Mesenchymal stem cell (in vitro differentiated cells and primary cell): ENCODE measurements around the gene VPS9D1.

ENCODE experiments used
- DNase-seq: peaks from one replicate; pipeline ENCODE4 v3.0.0-alpha.2; 2013
- H2AFZ ChIP-seq: one replicate; pipeline ENCODE4 v1.6.1; 2013; ENCODE audit warnings: low read depth, mild to moderate bottlenecking, control low read depth, inconsistent platforms, low read length, moderate library complexity
- H2AK5ac ChIP-seq: 2 replicates; pipeline ENCODE4 v1.6.1; 2013; ENCODE audit warnings: low read length, moderate library complexity, mild to moderate bottlenecking, inconsistent platforms; ENCODE audit not compliant: severe bottlenecking
- H2BK120ac ChIP-seq: one replicate; pipeline ENCODE4 v1.6.1; 2013; ENCODE audit warnings: low read depth, mild to moderate bottlenecking, inconsistent platforms, low read length, moderate library complexity
- H2BK12ac ChIP-seq, 2 experiments: one replicate each; pipeline ENCODE4 v1.6.1; 2013; ENCODE audit warnings: inconsistent platforms in 2 of 2, low read length in 2 of 2, mild to moderate bottlenecking in 2 of 2, moderate library complexity in 2 of 2, control low read depth in 1 of 2
- H2BK15ac ChIP-seq: one replicate; pipeline ENCODE4 v1.6.1; 2013; ENCODE audit warnings: mild to moderate bottlenecking, low read depth, inconsistent platforms; ENCODE audit not compliant: poor library complexity, severe bottlenecking
- H2BK5ac ChIP-seq: 2 replicates; pipeline ENCODE4 v1.6.1; 2013; ENCODE audit warnings: low read depth, mild to moderate bottlenecking, low read length, control low read depth, inconsistent platforms; ENCODE audit not compliant: poor library complexity, severe bottlenecking
- H3K14ac ChIP-seq, 2 experiments: one replicate each; pipeline ENCODE4 v1.6.1; 2013; ENCODE audit warnings: inconsistent platforms in 2 of 2, low read length in 2 of 2, control low read depth in 1 of 2, mild to moderate bottlenecking in 1 of 2, moderate library complexity in 1 of 2
- H3K18ac ChIP-seq, 2 experiments: one replicate each; pipeline ENCODE4 v1.6.1; 2013; ENCODE audit warnings: inconsistent platforms in 2 of 2, low read length in 2 of 2, control low read depth in 1 of 2, low read depth in 1 of 2, mild to moderate bottlenecking in 1 of 2
- H3K23ac ChIP-seq, 2 experiments: one replicate each; pipeline ENCODE4 v1.6.1; 2013; ENCODE audit warnings: inconsistent platforms in 2 of 2, low read length in 2 of 2, mild to moderate bottlenecking in 2 of 2, moderate library complexity in 2 of 2, control low read depth in 1 of 2
- H3K27ac ChIP-seq: 2 replicates; pipeline ENCODE4 v1.5.1; 2013; ENCODE audit warnings: mild to moderate bottlenecking, moderate library complexity, low read length, control low read depth, inconsistent platforms; ENCODE audit not compliant: poor library complexity, severe bottlenecking
- H3K27me3 ChIP-seq, 2 experiments: 2 replicates each; pipeline versions ENCODE4 v1.6.1 to v1.7.0; 2013; ENCODE audit warnings: low read length in 2 of 2, mild to moderate bottlenecking in 2 of 2, moderate library complexity in 2 of 2, control low read depth in 1 of 2, inconsistent platforms in 1 of 2; ENCODE audit not compliant: control insufficient read depth in 1 of 2, insufficient read depth in 1 of 2
- H3K36me3 ChIP-seq, 2 experiments: 2 replicates each; pipeline versions ENCODE4 v1.6.1 to v1.7.0; 2013; ENCODE audit warnings: low read length in 2 of 2, control low read depth in 1 of 2, inconsistent platforms in 1 of 2, low read depth in 1 of 2, mild to moderate bottlenecking in 1 of 2; ENCODE audit not compliant: insufficient read depth in 2 of 2, control insufficient read depth in 1 of 2
- H3K4ac ChIP-seq, 2 experiments: one replicate each; pipeline ENCODE4 v1.6.1; 2013; ENCODE audit warnings: inconsistent platforms in 2 of 2, low read length in 2 of 2, mild to moderate bottlenecking in 2 of 2, moderate library complexity in 2 of 2, control low read depth in 1 of 2, low read depth in 1 of 2
- H3K4me1 ChIP-seq: 2 replicates; pipeline ENCODE4 v1.6.1; 2013; ENCODE audit warnings: low read depth, low read length, control low read depth; ENCODE audit not compliant: control insufficient read depth, insufficient read depth
- H3K4me2 ChIP-seq: 2 replicates; pipeline ENCODE4 v1.6.1; 2013; ENCODE audit warnings: low read length, mild to moderate bottlenecking, inconsistent platforms; ENCODE audit not compliant: poor library complexity, severe bottlenecking
- H3K4me3 ChIP-seq, 2 experiments: 2 replicates each; pipeline versions ENCODE4 v1.5.1 to v1.7.0; 2013; ENCODE audit warnings: low read length in 2 of 2, mild to moderate bottlenecking in 2 of 2, control low read depth in 1 of 2, low read depth in 1 of 2; ENCODE audit not compliant: insufficient read depth in 1 of 2
- H3K79me1 ChIP-seq: replicated peaks from 2 replicates; pipeline ENCODE4 v1.6.1; 2013; ENCODE audit warnings: mild to moderate bottlenecking, control low read depth, low read length, inconsistent platforms; ENCODE audit not compliant: poor library complexity, severe bottlenecking
- H3K9ac ChIP-seq: 2 replicates; pipeline ENCODE4 v1.7.0; 2013; ENCODE audit warnings: mild to moderate bottlenecking, low read length, moderate library complexity
- H3K9me3 ChIP-seq: 2 replicates; pipeline ENCODE4 v1.7.0; 2013; ENCODE audit warnings: mild to moderate bottlenecking, low read length; ENCODE audit not compliant: control insufficient read depth
- H4K8ac ChIP-seq: one replicate; pipeline ENCODE4 v1.6.1; 2013; ENCODE audit warnings: inconsistent platforms, mild to moderate bottlenecking, low read length, moderate library complexity
- H4K91ac ChIP-seq: one replicate; pipeline ENCODE4 v1.6.1; 2013; ENCODE audit warnings: mild to moderate bottlenecking, low read length, inconsistent platforms
- WGBS: methylation state at CpG from one replicate; pipeline ENCODE4 v1.1.7; 2013; ENCODE audit warnings: mixed read lengths; 5-methylcytosine and 5-hydroxymethylcytosine counted together

VPS9D1 gene

DNA sequence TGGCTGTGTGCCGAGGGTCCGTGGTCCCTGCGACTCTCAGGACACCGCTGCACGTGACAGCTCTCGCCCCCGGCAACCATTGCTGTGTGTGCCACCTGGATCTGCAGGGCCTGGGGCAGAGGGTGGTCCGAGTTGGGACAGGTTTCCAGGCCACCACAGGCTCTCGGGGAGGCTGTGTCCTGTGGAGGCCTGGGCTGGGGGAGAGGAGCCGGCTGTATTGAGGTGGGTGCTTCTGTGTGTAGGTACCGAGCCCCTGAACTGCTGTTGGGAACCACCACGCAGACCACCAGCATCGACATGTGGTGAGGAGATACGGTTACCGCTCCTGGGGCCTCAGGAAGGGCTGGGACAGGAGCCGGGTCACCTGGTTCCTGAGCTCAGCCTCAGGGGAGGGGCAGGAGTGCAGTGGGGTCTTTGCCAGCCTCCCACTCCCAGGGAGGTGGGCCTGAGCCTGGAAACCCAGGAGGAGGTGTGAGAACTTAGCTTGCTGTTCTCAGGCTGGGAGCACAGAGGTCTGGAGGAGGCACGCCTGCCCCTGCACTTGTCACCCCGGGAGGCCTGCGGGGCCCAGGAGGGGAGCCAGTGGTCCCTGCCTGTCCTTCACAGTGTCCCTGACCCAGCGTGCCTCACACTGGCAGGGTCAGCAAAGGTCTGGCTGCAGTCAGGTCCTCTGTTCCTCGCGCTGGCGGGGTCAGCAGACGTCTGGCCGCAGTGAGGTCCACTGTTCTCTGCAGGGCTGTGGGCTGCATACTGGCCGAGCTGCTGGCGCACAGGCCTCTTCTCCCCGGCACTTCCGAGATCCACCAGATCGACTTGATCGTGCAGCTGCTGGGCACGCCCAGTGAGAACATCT is 26.5 kb downstream of the VPS9D1 start:
- Histone ChIP-seq H3K27ac (no peak overlapping the region), H3K14ac (no peak overlapping the region), H2BK12ac (no peak overlapping the region), H2AK5ac (no peak overlapping the region), H3K79me1 (peaks cover 38% of the 10 kb centered on the region), H4K8ac (no peak overlapping the region), H3K9me3 (no peaks in the 10 kb centered on the region), H4K91ac (no peak overlapping the region), H2BK120ac (no peak overlapping the region), H3K36me3 (peaks cover 54 to 86% of the 10 kb centered on the region in 2 experiments), H2BK15ac (no peak overlapping the region), H3K4me2 (no peak overlapping the region), H3K27me3 (no peaks in the 10 kb centered on the region), H2AFZ (no peak overlapping the region), H3K18ac (no peak overlapping the region), H3K4me3 (no peak overlapping the region), H3K9ac (no peak overlapping the region), H3K4me1 (peaks cover 26% of the 10 kb centered on the region), H3K23ac (no peak overlapping the region), H2BK5ac (no peak overlapping the region), H3K4ac (no peak overlapping the region)
- WGBS = 92% methylated on average over 32 of the region's 32 CpGs
- no peak for DNase-seq

DNA sequence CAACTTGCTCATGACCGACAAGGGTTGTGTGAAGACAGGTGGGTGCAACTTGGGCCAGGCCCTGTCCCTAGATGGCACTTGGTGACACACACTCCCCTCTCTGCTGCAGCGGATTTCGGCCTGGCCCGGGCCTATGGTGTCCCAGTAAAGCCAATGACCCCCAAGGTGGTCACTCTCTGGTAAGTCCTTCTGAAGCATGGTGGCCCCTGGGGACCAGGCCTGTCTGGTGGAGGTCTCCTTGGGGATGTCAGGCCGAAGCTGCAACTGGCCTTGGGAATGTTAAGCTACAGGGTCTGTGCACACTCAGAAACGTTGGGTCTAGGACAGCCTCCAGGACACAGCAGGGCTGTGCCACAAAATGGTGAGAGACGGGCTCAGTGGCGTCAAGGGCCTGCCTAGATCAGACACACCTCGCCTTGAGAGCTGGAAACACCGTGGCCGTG is 27.4 kb downstream of the VPS9D1 start:
- Histone ChIP-seq H2BK5ac (no peak overlapping the region), H3K18ac (no peak overlapping the region), H2BK12ac (no peak overlapping the region), H3K9ac (no peak overlapping the region), H3K4me3 (no peak overlapping the region), H2BK120ac (no peak overlapping the region), H3K14ac (no peak overlapping the region), H2BK15ac (no peak overlapping the region), H3K27ac (no peak overlapping the region), H3K4ac (no peak overlapping the region), H3K79me1 (peaks cover 43% of the 10 kb centered on the region), H4K91ac (no peak overlapping the region), H3K27me3 (no peaks in the 10 kb centered on the region), H3K36me3 (peaks cover 59 to 89% of the 10 kb centered on the region in 2 experiments), H3K9me3 (no peaks in the 10 kb centered on the region), H3K4me1 (peaks cover 29% of the 10 kb centered on the region), H3K4me2 (no peak overlapping the region), H2AK5ac (no peak overlapping the region), H4K8ac (no peak overlapping the region), H2AFZ (no peak overlapping the region), H3K23ac (no peak overlapping the region)
- WGBS = 94% methylated on average over 11 of the region's 11 CpGs
- no peak for DNase-seq

GRCh38 chr16:89691986-89692569 is 28.6 kb downstream of the VPS9D1 start:
- Histone ChIP-seq H3K4ac (no peak overlapping the region), H2BK5ac (no peak overlapping the region), H3K4me1 (peaks cover 29% of the 10 kb centered on the region), H3K4me2 (no peak overlapping the region), H4K91ac (no peak overlapping the region), H2AFZ (no peak overlapping the region), H3K23ac (no peak overlapping the region), H3K79me1 (peaks cover 40% of the 10 kb centered on the region), H3K18ac (no peak overlapping the region), H4K8ac (no peak overlapping the region), H3K9me3 (no peaks in the 10 kb centered on the region), H3K4me3 (no peak overlapping the region), H3K27ac (no peak overlapping the region), H3K27me3 (no peaks in the 10 kb centered on the region), H3K9ac (no peak overlapping the region), H2BK15ac (no peak overlapping the region), H3K36me3 (peaks cover 57 to 77% of the 10 kb centered on the region in 2 experiments), H2AK5ac (no peak overlapping the region), H2BK120ac (no peak overlapping the region), H3K14ac (no peak overlapping the region), H2BK12ac (no peak overlapping the region)
- no peak for DNase-seq
- WGBS = 97% methylated on average over 13 of the region's 13 CpGs

- Histone ChIP-seq H2BK5ac (no peak overlapping the region), H2BK120ac (no peak overlapping the region), H4K91ac (no peak overlapping the region), H3K27ac (no peak overlapping the region), H3K14ac (no peak overlapping the region), H3K4ac (no peak overlapping the region), H3K27me3 (no peaks in the 10 kb centered on the region), H3K18ac (no peak overlapping the region), H2AFZ (no peak overlapping the region), H3K4me3 (no peak overlapping the region), H3K9ac (no peak overlapping the region), H2BK15ac (no peak overlapping the region), H3K36me3 (peaks cover 57 to 70% of the 10 kb centered on the region in 2 experiments), H4K8ac (no peak overlapping the region), H3K79me1 (peaks cover 34% of the 10 kb centered on the region), H3K4me1 (peaks cover 25% of the 10 kb centered on the region), H3K23ac (no peak overlapping the region), H3K4me2 (no peak overlapping the region), H2BK12ac (no peak overlapping the region), H3K9me3 (no peaks in the 10 kb centered on the region), H2AK5ac (no peak overlapping the region)
- no peak for DNase-seq
- 96% methylated on average over 18 of the region's 21 CpGs for WGBS
Observed at GRCh38 chr16:89691231-89691985, 29.3 kb downstream of the VPS9D1 start.
